K562 (cell line): Measurements from ENCODE around the gene STRA6. TPM values are rescaled to one million over a fixed set of nuclear protein-coding genes. Genes with fewer than 3 reads are reported as not detected.

Experiments
- ATAC-seq: fragments of 200-7000 bp; cut with Tn5 transposase; 3 replicates; pipeline ENCODE4 v1.9.1; 2020; ENCODE audit warnings: moderate library complexity
- BruUV-seq: library from RNA; stranded (reverse); fragments of 400-500 nt; replicated peaks from 2 replicates; lab custom pipeline; 2021; lab: Mats Ljungman, UMichigan
- CTCF ChIA-PET: fragments of 300-600 bp; formaldehyde crosslinking; extraction: SDS; loops from one replicate; lab custom pipeline; 2021; ENCODE audit warnings: low intra/inter-chr PET ratio; lab: Yijun Ruan, JAX
- POLR2A ChIA-PET: fragments of 300-600, 350-650 bp; sonication (Branson Sonifier 250); formaldehyde crosslinking; extraction: SDS; loops from one replicate; lab custom pipeline; 2021; ENCODE audit warnings: antibody characterized with exemption, inconsistent platforms; lab: Yijun Ruan, JAX
- DNase-seq, 4 experiments: peaks; one replicate each; pipeline versions ENCODE4 v3.0.0 to v3.0.0-alpha.2; 2011 to 2018; ENCODE audit warnings: low spot score in 3 of 4, mixed read lengths in 3 of 4; ENCODE audit errors: extremely low read depth in 1 of 4
- FAIRE-seq: peaks from 2 replicates; lab custom pipeline; 2011; peaks lifted over from hg19 to GRCh38; lab: Jason Lieb, UNC
- H2AFZ ChIP-seq: 2 replicates; pipeline ENCODE4 v1.6.0; 2011; ENCODE audit warnings: low read depth, low read length, control low read depth, inconsistent platforms
- H3K27ac ChIP-seq: fragments of 200-600 bp; 3 replicates; pipeline ENCODE4 v1.8.0; 2011; ENCODE audit warnings: low read depth, mild to moderate bottlenecking, control low read depth, inconsistent platforms, low read length, moderate library complexity, mixed read lengths; ENCODE audit errors: extremely low read depth
- H3K27me3 ChIP-seq, 2 experiments: fragments of 300-600 bp in 1 of 2; 2 replicates in 1 of 2; 3 replicates in 1 of 2; pipeline versions ENCODE4 v1.6.0 to v1.8.0; 2011; ENCODE audit warnings: inconsistent platforms in 2 of 2, low read length in 2 of 2, mild to moderate bottlenecking in 1 of 2, mixed read lengths in 1 of 2, moderate library complexity in 1 of 2; ENCODE audit not compliant: control insufficient read depth in 2 of 2, insufficient read depth in 2 of 2
- H3K36me3 ChIP-seq: fragments of 300-600 bp; 3 replicates; pipeline ENCODE4 v1.8.0; 2011; ENCODE audit warnings: mild to moderate bottlenecking, low read length, inconsistent platforms; ENCODE audit not compliant: control insufficient read depth, insufficient read depth
- H3K4me1 ChIP-seq, 2 experiments: fragments of 200-600 bp in 1 of 2; replicated peaks in 1 of 2; 2 replicates in 1 of 2; 3 replicates in 1 of 2; pipeline versions ENCODE4 v1.5.1 to v1.8.0; 2011; ENCODE audit warnings: inconsistent platforms in 2 of 2, low read length in 2 of 2, mild to moderate bottlenecking in 1 of 2, mixed read lengths in 1 of 2, moderate library complexity in 1 of 2; ENCODE audit not compliant: control insufficient read depth in 2 of 2, insufficient read depth in 2 of 2
- H3K4me2 ChIP-seq: 2 replicates; pipeline ENCODE4 v1.6.1; 2011; ENCODE audit warnings: low read length, control low read depth, inconsistent platforms, mixed read lengths; ENCODE audit not compliant: insufficient read depth
- H3K4me3 ChIP-seq: fragments of 200-600 bp; sonication (generic), shearing (Covaris generic); 2 replicates; pipeline ENCODE4 v1.5.1; 2016; ENCODE audit warnings: control low read depth, inconsistent platforms
- H3K79me2 ChIP-seq: fragments of 200-600 bp; 3 replicates; pipeline ENCODE4 v1.8.0; 2011; ENCODE audit warnings: low read length, inconsistent platforms; ENCODE audit not compliant: control insufficient read depth, insufficient read depth
- H3K9ac ChIP-seq, 2 experiments: 2 replicates each; pipeline versions ENCODE4 v1.6.0 to v1.6.1; 2011; ENCODE audit warnings: low read depth in 2 of 2, low read length in 2 of 2, control low read depth in 1 of 2, inconsistent platforms in 1 of 2, mild to moderate bottlenecking in 1 of 2, mixed read lengths in 1 of 2; ENCODE audit not compliant: insufficient read depth in 1 of 2
- H3K9me1 ChIP-seq: one replicate; pipeline ENCODE4 v1.6.0; 2011; ENCODE audit warnings: inconsistent platforms, mild to moderate bottlenecking, low read length, moderate library complexity; ENCODE audit not compliant: control insufficient read depth, insufficient read depth
- H3K9me3 ChIP-seq: replicated peaks from 2 replicates; pipeline ENCODE4 v1.5.1; 2011; ENCODE audit warnings: low read depth, low read length, inconsistent platforms; ENCODE audit not compliant: control insufficient read depth, insufficient read depth
- H4K20me1 ChIP-seq: replicated peaks from 2 replicates; pipeline ENCODE4 v1.6.1; 2011; ENCODE audit warnings: low read length, inconsistent platforms, mixed read lengths; ENCODE audit not compliant: control insufficient read depth, insufficient read depth
- CBFA2T2 ChIP-seq: fragments of 450-650 bp; conservative IDR thresholded peaks from 2 replicates; pipeline ENCODE4 v1.6.1; 2017; ENCODE audit warnings: mild to moderate bottlenecking
- SUPT5H ChIP-seq: fragments of 450-650 bp; IDR thresholded peaks from 2 replicates; pipeline ENCODE4 v1.6.1; 2016
- WGBS: fragments of 100-300 bp; shearing (Covaris generic); methylation state at CpG from one replicate; pipeline ENCODE4 v1.1.6; 2016; ENCODE audit warnings: low coverage, mixed read lengths; ENCODE audit not compliant: insufficient coverage; ENCODE audit errors: missing lambda C conversion rate; 5-methylcytosine and 5-hydroxymethylcytosine counted together
- in situ Hi-C: fragments of 300-500 bp; cut with MboI; formaldehyde crosslinking; loops from 4 replicates; pipeline ENCODE4 v1.15.0; 2018; ENCODE audit warnings: inconsistent platforms, mixed read lengths
- intact Hi-C: fragments of 100-400 bp; cut with micrococcal nuclease; formaldehyde crosslinking; loops from 2 replicates; pipeline ENCODE4 v1.14.2; 2022
- polyA plus RNA-seq, 8 experiments: library from polyadenylated mRNA; depleted of rRNA in 4 of 8; stranded (reverse) in 5 of 8; unstranded in 3 of 8; fragments of >200 nt; fragmentation: Nextera tagmentation in 2 of 8; fragmentation: Illumina TruSeq in 1 of 8; extraction: Ambion mirVana in 2 of 8; extraction: Trizol in 1 of 8; gene quantifications; 2 replicates each; pipeline versions ENCODE4 v1.2.1 to v1.2.3, GENCODE V29; 2011 to 2014; ENCODE audit warnings: inconsistent platforms in 1 of 8, missing spikeins in 1 of 8
- total RNA-seq, 7 experiments: library from RNA; depleted of rRNA in 6 of 7; stranded (reverse); fragments of >200 nt in 6 of 7; fragmentation: Illumina TruSeq in 2 of 7; extraction: Trizol in 2 of 7; gene quantifications; 2 replicates each; pipeline versions ENCODE4 v1.2.1 to v1.2.3, GENCODE V29; 2011 to 2021; ENCODE audit warnings: low replicate concordance in 1 of 7
- TF ChIP-seq, protein P1 (sequence below): fragments of 250-450 bp; sonication (Bioruptor Pico); IDR thresholded peaks from 2 replicates; pipeline ENCODE4 v1.6.1; 2021; ENCODE audit warnings: mild to moderate bottlenecking
- TF ChIP-seq, protein P2 (sequence below), 2 experiments: fragments of 450-650 bp; conservative IDR thresholded peaks; 2 replicates each; pipeline ENCODE4 v1.6.1; 2017; ENCODE audit warnings: mild to moderate bottlenecking in 2 of 2, moderate library complexity in 2 of 2
- TF ChIP-seq, protein P3 (sequence below): fragments of 450-650 bp; IDR thresholded peaks from 2 replicates; pipeline ENCODE4 v1.6.1; 2016; ENCODE audit warnings: mild to moderate bottlenecking, moderate library complexity

STRA6 gene
- total and polyA plus RNA-seq, 9 of the 15 experiments (the other 6 are each of a cell fraction or from before 2014, with no cell fraction given) = 0.04 to 2.0 (median 0.43) TPM; not detected in 2

DNA sequence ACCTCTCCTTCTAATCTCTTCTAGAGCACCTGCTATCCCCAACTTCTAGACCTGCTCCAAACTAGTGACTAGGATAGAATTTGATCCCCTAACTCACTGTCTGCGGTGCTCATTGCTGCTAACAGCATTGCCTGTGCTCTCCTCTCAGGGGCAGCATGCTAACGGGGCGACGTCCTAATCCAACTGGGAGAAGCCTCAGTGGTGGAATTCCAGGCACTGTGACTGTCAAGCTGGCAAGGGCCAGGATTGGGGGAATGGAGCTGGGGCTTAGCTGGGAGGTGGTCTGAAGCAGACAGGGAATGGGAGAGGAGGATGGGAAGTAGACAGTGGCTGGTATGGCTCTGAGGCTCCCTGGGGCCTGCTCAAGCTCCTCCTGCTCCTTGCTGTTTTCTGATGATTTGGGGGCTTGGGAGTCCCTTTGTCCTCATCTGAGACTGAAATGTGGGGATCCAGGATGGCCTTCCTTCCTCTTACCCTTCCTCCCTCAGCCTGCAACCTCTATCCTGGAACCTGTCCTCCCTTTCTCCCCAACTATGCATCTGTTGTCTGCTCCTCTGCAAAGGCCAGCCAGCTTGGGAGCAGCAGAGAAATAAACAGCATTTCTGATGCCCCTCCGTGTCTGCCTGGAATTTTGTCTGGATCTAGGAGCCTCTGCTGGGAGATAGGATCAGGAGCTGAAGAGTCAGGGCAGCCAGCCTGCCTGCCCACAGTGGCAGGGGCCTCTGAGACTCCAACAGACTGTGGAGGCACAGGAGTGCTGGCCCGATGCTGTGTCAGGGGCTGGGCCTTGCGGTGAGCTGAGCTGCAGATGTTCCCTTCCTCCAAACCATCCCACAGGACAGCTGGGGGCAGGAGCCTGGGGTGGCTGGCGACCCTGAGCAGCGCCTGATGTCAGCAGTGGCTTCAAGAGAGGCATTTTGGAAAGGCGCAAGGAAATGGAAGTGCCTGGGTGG is 26.0 kb downstream of the STRA6 start:
- under 1% methylated on average over 10 of the region's 10 CpGs for WGBS
- intact Hi-C loops = no loop called here
- in situ Hi-C loops = no loop called here
- H3K9ac ChIP-seq = no peak overlapping the region
- BruUV-seq = no TSS peak
- H3K9me3 ChIP-seq = no peaks in the 10 kb centered on the region
- H3K27me3 ChIP-seq = peaks cover 29 to 76% of the 10 kb centered on the region in 2 experiments; a peak in 4 of 5 replicates
- H3K4me1 ChIP-seq = peaks cover 0 to 22% of the 10 kb centered on the region in 2 experiments; a peak in 2 of 5 replicates
- CTCF ChIA-PET = no interaction called here
- FAIRE-seq (no peak), ATAC-seq (no peak), DNase-seq (no peak)
- no peaks in the 10 kb centered on the region for H3K79me2 ChIP-seq
- no peak overlapping the region for H3K4me2 ChIP-seq
- H3K36me3 ChIP-seq = no peaks in the 10 kb centered on the region
- no peak overlapping the region for H3K4me3 ChIP-seq
- no peak overlapping the region for H2AFZ ChIP-seq
- POLR2A ChIA-PET = interaction anchor here (1.1 kb wide), 2 partner anchors 21 to 131 kb away, joined by 3 to 4 read pairs; no protein-coding TSS in a partner anchor
- no peaks in the 10 kb centered on the region for H3K9me1 ChIP-seq
- no peak overlapping the region for H3K27ac ChIP-seq
- peaks cover 12% of the 10 kb centered on the region for H4K20me1 ChIP-seq
- TF ChIP-seq CBFA2T2 (no peak), SUPT5H (no peak)
- TF ChIP-seq, protein P1, sequence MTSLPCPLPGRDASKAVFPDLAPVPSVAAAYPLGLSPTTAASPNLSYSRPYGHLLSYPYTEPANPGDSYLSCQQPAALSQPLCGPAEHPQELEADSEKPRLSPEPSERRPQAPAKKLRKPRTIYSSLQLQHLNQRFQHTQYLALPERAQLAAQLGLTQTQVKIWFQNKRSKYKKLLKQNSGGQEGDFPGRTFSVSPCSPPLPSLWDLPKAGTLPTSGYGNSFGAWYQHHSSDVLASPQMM (CRISPR knock-in tag) = no peak
- TF ChIP-seq, protein P2, sequence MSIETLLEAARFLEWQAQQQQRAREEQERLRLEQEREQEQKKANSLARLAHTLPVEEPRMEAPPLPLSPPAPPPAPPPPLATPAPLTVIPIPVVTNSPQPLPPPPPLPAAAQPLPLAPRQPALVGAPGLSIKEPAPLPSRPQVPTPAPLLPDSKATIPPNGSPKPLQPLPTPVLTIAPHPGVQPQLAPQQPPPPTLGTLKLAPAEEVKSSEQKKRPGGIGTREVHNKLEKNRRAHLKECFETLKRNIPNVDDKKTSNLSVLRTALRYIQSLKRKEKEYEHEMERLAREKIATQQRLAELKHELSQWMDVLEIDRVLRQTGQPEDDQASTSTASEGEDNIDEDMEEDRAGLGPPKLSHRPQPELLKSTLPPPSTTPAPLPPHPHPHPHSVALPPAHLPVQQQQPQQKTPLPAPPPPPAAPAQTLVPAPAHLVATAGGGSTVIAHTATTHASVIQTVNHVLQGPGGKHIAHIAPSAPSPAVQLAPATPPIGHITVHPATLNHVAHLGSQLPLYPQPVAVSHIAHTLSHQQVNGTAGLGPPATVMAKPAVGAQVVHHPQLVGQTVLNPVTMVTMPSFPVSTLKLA (conservative IDR thresholded peaks at IDR 0.05) = no peak
- TF ChIP-seq, protein P3, sequence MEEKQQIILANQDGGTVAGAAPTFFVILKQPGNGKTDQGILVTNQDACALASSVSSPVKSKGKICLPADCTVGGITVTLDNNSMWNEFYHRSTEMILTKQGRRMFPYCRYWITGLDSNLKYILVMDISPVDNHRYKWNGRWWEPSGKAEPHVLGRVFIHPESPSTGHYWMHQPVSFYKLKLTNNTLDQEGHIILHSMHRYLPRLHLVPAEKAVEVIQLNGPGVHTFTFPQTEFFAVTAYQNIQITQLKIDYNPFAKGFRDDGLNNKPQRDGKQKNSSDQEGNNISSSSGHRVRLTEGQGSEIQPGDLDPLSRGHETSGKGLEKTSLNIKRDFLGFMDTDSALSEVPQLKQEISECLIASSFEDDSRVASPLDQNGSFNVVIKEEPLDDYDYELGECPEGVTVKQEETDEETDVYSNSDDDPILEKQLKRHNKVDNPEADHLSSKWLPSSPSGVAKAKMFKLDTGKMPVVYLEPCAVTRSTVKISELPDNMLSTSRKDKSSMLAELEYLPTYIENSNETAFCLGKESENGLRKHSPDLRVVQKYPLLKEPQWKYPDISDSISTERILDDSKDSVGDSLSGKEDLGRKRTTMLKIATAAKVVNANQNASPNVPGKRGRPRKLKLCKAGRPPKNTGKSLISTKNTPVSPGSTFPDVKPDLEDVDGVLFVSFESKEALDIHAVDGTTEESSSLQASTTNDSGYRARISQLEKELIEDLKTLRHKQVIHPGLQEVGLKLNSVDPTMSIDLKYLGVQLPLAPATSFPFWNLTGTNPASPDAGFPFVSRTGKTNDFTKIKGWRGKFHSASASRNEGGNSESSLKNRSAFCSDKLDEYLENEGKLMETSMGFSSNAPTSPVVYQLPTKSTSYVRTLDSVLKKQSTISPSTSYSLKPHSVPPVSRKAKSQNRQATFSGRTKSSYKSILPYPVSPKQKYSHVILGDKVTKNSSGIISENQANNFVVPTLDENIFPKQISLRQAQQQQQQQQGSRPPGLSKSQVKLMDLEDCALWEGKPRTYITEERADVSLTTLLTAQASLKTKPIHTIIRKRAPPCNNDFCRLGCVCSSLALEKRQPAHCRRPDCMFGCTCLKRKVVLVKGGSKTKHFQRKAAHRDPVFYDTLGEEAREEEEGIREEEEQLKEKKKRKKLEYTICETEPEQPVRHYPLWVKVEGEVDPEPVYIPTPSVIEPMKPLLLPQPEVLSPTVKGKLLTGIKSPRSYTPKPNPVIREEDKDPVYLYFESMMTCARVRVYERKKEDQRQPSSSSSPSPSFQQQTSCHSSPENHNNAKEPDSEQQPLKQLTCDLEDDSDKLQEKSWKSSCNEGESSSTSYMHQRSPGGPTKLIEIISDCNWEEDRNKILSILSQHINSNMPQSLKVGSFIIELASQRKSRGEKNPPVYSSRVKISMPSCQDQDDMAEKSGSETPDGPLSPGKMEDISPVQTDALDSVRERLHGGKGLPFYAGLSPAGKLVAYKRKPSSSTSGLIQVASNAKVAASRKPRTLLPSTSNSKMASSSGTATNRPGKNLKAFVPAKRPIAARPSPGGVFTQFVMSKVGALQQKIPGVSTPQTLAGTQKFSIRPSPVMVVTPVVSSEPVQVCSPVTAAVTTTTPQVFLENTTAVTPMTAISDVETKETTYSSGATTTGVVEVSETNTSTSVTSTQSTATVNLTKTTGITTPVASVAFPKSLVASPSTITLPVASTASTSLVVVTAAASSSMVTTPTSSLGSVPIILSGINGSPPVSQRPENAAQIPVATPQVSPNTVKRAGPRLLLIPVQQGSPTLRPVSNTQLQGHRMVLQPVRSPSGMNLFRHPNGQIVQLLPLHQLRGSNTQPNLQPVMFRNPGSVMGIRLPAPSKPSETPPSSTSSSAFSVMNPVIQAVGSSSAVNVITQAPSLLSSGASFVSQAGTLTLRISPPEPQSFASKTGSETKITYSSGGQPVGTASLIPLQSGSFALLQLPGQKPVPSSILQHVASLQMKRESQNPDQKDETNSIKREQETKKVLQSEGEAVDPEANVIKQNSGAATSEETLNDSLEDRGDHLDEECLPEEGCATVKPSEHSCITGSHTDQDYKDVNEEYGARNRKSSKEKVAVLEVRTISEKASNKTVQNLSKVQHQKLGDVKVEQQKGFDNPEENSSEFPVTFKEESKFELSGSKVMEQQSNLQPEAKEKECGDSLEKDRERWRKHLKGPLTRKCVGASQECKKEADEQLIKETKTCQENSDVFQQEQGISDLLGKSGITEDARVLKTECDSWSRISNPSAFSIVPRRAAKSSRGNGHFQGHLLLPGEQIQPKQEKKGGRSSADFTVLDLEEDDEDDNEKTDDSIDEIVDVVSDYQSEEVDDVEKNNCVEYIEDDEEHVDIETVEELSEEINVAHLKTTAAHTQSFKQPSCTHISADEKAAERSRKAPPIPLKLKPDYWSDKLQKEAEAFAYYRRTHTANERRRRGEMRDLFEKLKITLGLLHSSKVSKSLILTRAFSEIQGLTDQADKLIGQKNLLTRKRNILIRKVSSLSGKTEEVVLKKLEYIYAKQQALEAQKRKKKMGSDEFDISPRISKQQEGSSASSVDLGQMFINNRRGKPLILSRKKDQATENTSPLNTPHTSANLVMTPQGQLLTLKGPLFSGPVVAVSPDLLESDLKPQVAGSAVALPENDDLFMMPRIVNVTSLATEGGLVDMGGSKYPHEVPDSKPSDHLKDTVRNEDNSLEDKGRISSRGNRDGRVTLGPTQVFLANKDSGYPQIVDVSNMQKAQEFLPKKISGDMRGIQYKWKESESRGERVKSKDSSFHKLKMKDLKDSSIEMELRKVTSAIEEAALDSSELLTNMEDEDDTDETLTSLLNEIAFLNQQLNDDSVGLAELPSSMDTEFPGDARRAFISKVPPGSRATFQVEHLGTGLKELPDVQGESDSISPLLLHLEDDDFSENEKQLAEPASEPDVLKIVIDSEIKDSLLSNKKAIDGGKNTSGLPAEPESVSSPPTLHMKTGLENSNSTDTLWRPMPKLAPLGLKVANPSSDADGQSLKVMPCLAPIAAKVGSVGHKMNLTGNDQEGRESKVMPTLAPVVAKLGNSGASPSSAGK = no peak
